Smooth muscle cell (in vitro differentiated cells): ENCODE data around the gene PTPRT. TPM values are rescaled to one million over a fixed set of nuclear protein-coding genes. Genes with fewer than 3 reads are reported as not detected.

Source experiments
- DNase-seq: peaks from one replicate; lab custom pipeline; 2025; ENCODE audit not compliant: unreplicated experiment; lab: John Stamatoyannopoulos, UW
- H2AFZ ChIP-seq: fragments of 200-600 bp; sonication (generic); 2 replicates; pipeline ENCODE4 v1.6.0; 2016; ENCODE audit warnings: antibody characterized with exemption, low read depth, mild to moderate bottlenecking
- H3F3A ChIP-seq: fragments of 200-600 bp; sonication (generic); 2 replicates; pipeline ENCODE4 v1.6.0; 2017; ENCODE audit warnings: antibody characterized with exemption, low read depth
- H3K27ac ChIP-seq: fragments of 200-600 bp; sonication (generic); 2 replicates; pipeline ENCODE4 v1.5.1; 2016; ENCODE audit warnings: low read depth, mild to moderate bottlenecking
- H3K27me3 ChIP-seq: fragments of 200-600 bp; sonication (generic); 2 replicates; pipeline ENCODE4 v1.6.1; 2016; ENCODE audit warnings: low read depth, mild to moderate bottlenecking
- H3K36me3 ChIP-seq: fragments of 200-600 bp; sonication (generic); 2 replicates; pipeline ENCODE4 v1.5.1; 2016; ENCODE audit warnings: low read depth
- H3K4me1 ChIP-seq: fragments of 200-600 bp; sonication (generic); 2 replicates; pipeline ENCODE4 v1.5.1; 2016; ENCODE audit warnings: low read depth
- H3K4me2 ChIP-seq: fragments of 200-600 bp; sonication (generic); 2 replicates; pipeline ENCODE4 v1.6.0; 2016; ENCODE audit warnings: mild to moderate bottlenecking
- H3K4me3 ChIP-seq: fragments of 200-600 bp; sonication (generic); 2 replicates; pipeline ENCODE4 v1.5.1; 2016; ENCODE audit warnings: mild to moderate bottlenecking
- H3K79me2 ChIP-seq: fragments of 200-600 bp; sonication (generic); 2 replicates; pipeline ENCODE4 v1.6.0; 2016; ENCODE audit warnings: low read depth, mild to moderate bottlenecking
- H3K9ac ChIP-seq: fragments of 200-600 bp; sonication (generic); 2 replicates; pipeline ENCODE4 v1.6.0; 2016; ENCODE audit warnings: low read depth
- H3K9me3 ChIP-seq: fragments of 200-600 bp; sonication (generic); replicated peaks from 2 replicates; pipeline ENCODE4 v1.5.1; 2016; ENCODE audit warnings: low read depth
- H4K20me1 ChIP-seq: fragments of 200-600 bp; sonication (generic); 2 replicates; pipeline ENCODE4 v1.6.0; 2016; ENCODE audit warnings: low read depth
- WGBS: methylation state at CpG from one replicate; pipeline ENCODE4 v1.1.7; 2016; ENCODE audit warnings: low lambda C conversion rate; 5-methylcytosine and 5-hydroxymethylcytosine counted together
- polyA plus RNA-seq: library from polyadenylated mRNA; unstranded; fragments of >200 nt; fragmentation: Nextera tagmentation; extraction: Ambion mirVana; gene quantifications from 2 replicates; pipeline ENCODE4 v1.2.1, GENCODE V29; 2016
- total RNA-seq: library from RNA; depleted of rRNA; stranded (reverse); fragments of >200 nt; gene quantifications from 2 replicates; pipeline ENCODE4 v1.2.3, GENCODE V29; 2014
- TF ChIP-seq, protein P1 (sequence below): fragments of 200-600 bp; sonication (generic); IDR thresholded peaks from 2 replicates; pipeline ENCODE4 v1.5.1; 2017; ENCODE audit warnings: borderline replicate concordance, mild to moderate bottlenecking, antibody characterized with exemption; ENCODE audit not compliant: insufficient read depth, poor library complexity, severe bottlenecking

Gene PTPRT
- total and polyA plus RNA-seq, 2 experiments from 2014 or later: 0.99 to 2.1 TPM

DNA sequence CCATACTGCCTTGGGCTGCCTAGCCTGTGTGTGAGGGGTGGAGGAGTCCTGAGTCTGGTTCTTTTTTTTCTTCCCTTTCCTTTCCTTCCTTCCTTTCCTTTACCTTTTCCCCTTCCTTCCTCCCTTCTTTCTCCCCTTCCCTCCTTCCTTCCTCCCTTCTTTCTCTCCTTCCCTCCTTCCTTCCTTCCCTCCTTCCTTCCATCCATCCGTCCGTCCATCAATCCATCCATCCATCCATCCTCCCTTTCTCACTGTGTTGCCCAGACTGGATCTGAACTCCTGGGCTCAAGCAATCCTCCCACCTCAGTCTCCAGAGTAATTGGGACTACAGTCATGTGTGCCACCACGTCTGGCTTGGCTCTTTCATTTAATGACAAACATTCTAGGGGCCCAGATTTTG lies 820.8 kb downstream of the PTPRT start:
- Histone ChIP-seq H3K9me3 (no peaks in the 10 kb centered on the region), H3K4me3 (no peak overlapping the region)

DNA sequence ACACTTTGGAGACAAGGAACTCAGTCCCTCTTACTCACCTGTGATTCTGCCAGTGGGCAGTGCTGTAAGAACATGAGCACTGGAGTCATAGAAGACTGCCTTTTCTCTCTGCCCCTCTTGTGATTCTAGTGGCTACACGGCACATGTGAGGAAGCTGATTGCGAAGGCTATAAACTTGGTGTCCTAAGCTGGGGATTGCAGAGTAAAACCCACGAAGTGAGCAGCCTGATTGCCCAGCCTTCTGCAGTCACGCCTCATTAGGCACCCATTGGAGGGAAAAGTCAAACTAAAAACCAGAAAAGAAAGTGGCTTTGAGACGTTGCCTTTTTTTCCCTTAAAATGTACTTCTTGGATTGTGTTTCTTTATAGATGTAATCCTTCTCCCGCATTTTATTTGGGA lies 823.1 kb downstream of the PTPRT start:
- no peaks in the 10 kb centered on the region for H3F3A ChIP-seq

More for the DNA sequence above, 820.8 kb downstream of the PTPRT start:
- Histone ChIP-seq H3K27ac (no peak overlapping the region), H2AFZ (no peak overlapping the region), H3K4me1 (no peaks in the 10 kb centered on the region), H3F3A (no peaks in the 10 kb centered on the region), H3K36me3 (no peaks in the 10 kb centered on the region), H4K20me1 (no peaks in the 10 kb centered on the region), H3K27me3 (peaks cover 24% of the 10 kb centered on the region), H3K79me2 (no peaks in the 10 kb centered on the region), H3K4me2 (no peak overlapping the region), H3K9ac (no peak overlapping the region)
- WGBS: 83% methylated on average over 3 of the region's 3 CpGs
- TF ChIP-seq, protein P1, sequence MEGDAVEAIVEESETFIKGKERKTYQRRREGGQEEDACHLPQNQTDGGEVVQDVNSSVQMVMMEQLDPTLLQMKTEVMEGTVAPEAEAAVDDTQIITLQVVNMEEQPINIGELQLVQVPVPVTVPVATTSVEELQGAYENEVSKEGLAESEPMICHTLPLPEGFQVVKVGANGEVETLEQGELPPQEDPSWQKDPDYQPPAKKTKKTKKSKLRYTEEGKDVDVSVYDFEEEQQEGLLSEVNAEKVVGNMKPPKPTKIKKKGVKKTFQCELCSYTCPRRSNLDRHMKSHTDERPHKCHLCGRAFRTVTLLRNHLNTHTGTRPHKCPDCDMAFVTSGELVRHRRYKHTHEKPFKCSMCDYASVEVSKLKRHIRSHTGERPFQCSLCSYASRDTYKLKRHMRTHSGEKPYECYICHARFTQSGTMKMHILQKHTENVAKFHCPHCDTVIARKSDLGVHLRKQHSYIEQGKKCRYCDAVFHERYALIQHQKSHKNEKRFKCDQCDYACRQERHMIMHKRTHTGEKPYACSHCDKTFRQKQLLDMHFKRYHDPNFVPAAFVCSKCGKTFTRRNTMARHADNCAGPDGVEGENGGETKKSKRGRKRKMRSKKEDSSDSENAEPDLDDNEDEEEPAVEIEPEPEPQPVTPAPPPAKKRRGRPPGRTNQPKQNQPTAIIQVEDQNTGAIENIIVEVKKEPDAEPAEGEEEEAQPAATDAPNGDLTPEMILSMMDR: no peak
- no peak for DNase-seq

DNA sequence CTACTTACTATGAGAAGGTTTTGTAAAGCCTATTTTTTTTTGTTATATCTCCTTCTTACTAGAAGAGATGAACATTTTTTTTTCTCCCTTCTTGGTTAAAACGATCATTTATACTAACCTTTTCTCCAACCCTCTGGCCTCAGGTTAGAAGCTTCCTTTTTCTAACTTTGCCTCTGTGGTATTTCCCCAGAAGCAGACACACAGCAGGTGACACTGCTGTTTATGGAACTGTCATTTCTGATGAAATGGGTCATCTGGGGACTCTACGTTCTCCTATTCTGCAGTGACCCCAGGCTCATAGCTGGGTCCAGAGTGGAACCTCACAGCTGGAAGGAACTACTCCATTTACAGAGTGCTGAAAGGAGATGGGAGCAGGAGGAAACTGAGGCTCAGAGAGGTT lies 825.3 kb downstream of the PTPRT start:
- TF ChIP-seq, protein P1: no peak
- Histone ChIP-seq H3K27me3 (peaks cover 24% of the 10 kb centered on the region), H2AFZ (no peak overlapping the region), H3K27ac (no peak overlapping the region), H3K9ac (no peak overlapping the region), H3K4me2 (no peak overlapping the region), H3F3A (no peaks in the 10 kb centered on the region), H4K20me1 (no peaks in the 10 kb centered on the region), H3K79me2 (no peaks in the 10 kb centered on the region), H3K4me3 (no peak overlapping the region), H3K9me3 (no peaks in the 10 kb centered on the region), H3K4me1 (no peaks in the 10 kb centered on the region), H3K36me3 (no peaks in the 10 kb centered on the region)
- DNase-seq: no peak
- WGBS: 88% methylated on average over 2 of the region's 2 CpGs

More for the DNA sequence above, 823.1 kb downstream of the PTPRT start:
- DNase-seq: no peak
- H3K4me3 ChIP-seq: no peak overlapping the region
- TF ChIP-seq, protein P1: no peak
- H2AFZ ChIP-seq: no peak overlapping the region
- H3K36me3 ChIP-seq: no peaks in the 10 kb centered on the region
- WGBS: 53% methylated on average over 6 of the region's 6 CpGs
- H3K27ac ChIP-seq: no peak overlapping the region
- H3K9me3 ChIP-seq: no peaks in the 10 kb centered on the region
- peaks cover 24% of the 10 kb centered on the region for H3K27me3 ChIP-seq
- no peak overlapping the region for H3K4me2 ChIP-seq
- no peaks in the 10 kb centered on the region for H3K79me2 ChIP-seq
- H3K4me1 ChIP-seq: no peaks in the 10 kb centered on the region
- H4K20me1 ChIP-seq: no peaks in the 10 kb centered on the region
- H3K9ac ChIP-seq: no peak overlapping the region

DNA sequence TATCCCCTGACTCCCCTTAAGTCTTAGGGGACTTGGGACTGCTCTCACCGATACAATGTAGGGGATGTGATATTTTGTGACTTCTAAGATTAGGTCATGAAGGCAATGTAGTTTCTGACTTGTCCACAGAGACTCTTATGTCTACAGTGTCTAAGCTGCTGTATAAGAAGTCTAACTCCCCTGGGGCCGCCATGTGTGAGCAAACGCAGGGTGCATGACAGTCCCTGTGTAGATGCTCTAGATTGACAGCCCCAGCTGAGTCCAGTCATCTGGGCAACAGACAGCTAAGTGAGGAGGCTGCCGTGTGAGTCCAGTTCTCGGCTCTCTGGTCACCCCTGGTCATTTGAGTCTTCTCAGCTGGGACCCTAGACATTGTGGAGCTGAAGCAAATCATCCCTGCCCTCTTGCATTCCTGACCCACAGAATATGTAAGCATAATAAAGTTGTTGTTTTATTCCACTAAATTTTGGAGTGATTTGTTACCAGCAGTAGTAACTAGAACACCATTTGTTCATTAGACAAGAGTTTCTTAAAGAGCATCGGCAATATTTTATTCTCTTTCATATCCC lies 828.2 kb downstream of the PTPRT start:
- TF ChIP-seq, protein P1: no peak
- no peak overlapping the region for H3K9ac ChIP-seq
- H3K4me3 ChIP-seq: no peak overlapping the region
- no peak overlapping the region for H3K27ac ChIP-seq
- no peaks in the 10 kb centered on the region for H3K9me3 ChIP-seq
- peaks cover under 1% of the 10 kb centered on the region for H3K27me3 ChIP-seq
- 93% methylated on average over 6 of the region's 6 CpGs for WGBS
- H4K20me1 ChIP-seq: no peaks in the 10 kb centered on the region
- no peaks in the 10 kb centered on the region for H3K36me3 ChIP-seq
- no peak for DNase-seq
- no peaks in the 10 kb centered on the region for H3K79me2 ChIP-seq
- no peaks in the 10 kb centered on the region for H3K4me1 ChIP-seq
- no peak overlapping the region for H2AFZ ChIP-seq
- H3F3A ChIP-seq: no peaks in the 10 kb centered on the region
- H3K4me2 ChIP-seq: no peak overlapping the region
